ENCODE results near the gene RGS11. TPM values are rescaled to one million over a fixed set of nuclear protein-coding genes. Genes with fewer than 3 reads are reported as not detected.

The RGS11 gene
- total RNA-seq (2014; rRNA removed; shearing (Covaris generic); ENCODE audit: low replicate concordance): not detected in 2 replicates

DNA sequence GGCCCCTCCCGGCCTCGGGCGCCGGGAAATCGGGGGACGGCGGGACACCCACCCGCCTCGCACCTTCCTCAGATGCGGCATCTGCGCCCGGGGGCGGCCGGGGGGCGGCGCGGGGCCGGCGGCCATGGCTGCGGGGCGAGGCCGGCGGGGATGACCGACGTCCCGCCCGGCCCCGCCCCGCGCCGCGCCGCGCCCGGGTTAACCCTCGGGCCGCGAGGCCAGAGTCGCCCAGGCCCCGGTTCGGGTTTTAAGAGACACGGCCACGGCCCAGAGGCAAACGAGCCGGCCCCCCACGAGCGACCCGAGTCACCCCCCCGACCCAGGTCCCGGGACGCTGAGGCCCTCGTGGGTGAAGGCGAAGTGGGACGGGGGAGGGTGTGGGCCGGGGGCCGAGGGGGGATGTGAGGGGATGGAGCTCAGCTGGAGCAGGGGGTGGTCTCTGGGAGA lies at the start of gene RGS11:
Gene RGS11 (minus strand): TSS at position 159 of the 447 bp plus-strand sequence. CDS start 33 bp downstream, at position 126.
- H3K9ac ChIP-seq (ENCODE audit: low read length): no peak within 1 kb of the TSS
- no peak within 1 kb of the TSS for H3K4me2 ChIP-seq (ENCODE audit: low read depth, low read length, poor library complexity, severe bottlenecking)
- H3K9me2 ChIP-seq (replicated peaks; ENCODE audit: insufficient read depth, low read length): no peaks in the 10 kb centered on the region
- no peak within 1 kb of the TSS for H2AFZ ChIP-seq (ENCODE audit: low read length)
- no peak within 1 kb of the TSS for H3K27ac ChIP-seq (ENCODE audit: low read length)
- H3K79me2 ChIP-seq (ENCODE audit: low read length): no peaks in the 10 kb centered on the region
- DNase-seq: no peak
- no peak within 1 kb of the TSS for H3K4me3 ChIP-seq (ENCODE audit: low read length)
- no peaks in the 10 kb centered on the region for H3K27me3 ChIP-seq (ENCODE audit: low read length)
- H3K9me3 ChIP-seq (ENCODE audit: low read length): no peaks in the 10 kb centered on the region
- H4K20me1 ChIP-seq (ENCODE audit: insufficient read depth, low read depth, low read length): no peaks in the 10 kb centered on the region
- no peaks in the 10 kb centered on the region for H3K36me3 ChIP-seq (ENCODE audit: insufficient read depth, low read length)
- peaks cover 6% of the 10 kb centered on the region for H3K4me1 ChIP-seq (ENCODE audit: low read length)

DNA sequence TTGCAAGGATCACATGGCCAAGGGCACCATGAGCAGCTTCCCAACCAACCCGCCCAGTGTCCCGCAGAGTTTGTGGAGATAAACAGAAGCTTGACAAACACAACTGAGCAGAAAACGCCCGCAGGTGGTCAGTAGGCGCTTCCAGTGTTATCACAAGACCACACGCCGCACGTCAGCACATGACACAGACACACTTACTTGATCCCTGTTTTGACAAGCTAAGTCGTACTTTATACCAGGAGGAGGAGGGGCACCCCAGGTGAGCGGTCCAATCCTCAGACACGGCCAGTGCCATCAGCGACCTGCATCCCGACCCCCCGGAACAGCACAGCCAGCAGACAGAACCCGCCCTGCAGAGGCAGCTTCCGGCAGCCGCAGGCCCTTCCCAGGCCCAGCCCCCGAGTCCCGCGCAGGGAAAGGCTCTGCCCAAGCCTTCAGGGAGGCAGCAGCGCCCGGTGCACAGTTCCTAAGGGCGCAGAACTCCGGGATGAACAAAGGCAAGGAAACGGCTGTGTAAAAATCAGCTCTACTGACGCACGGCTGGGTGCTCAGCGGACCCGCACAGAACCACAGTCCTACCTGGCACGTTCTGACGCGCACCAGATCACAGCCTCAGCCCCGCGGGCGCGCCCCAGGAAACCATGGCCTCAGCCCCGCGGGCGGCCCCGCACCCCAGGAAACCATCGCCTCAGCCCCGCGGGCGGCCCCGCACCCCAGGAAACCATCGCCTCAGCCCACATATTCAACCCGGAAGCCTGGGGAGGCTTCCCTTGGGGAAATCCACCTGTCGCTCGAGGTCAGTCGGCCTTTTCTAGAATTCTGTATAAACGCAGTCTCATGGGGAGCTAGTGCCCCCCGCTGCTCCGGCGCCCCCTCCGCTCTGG lies 48.9 kb upstream of the RGS11 start:
- H3K4me1 ChIP-seq (ENCODE audit: low read length): no peaks in the 10 kb centered on the region
- peaks cover 73% of the 10 kb centered on the region for H3K79me2 ChIP-seq (ENCODE audit: low read length)

GRCh38 chr16:324201-324450 lies 48.4 kb upstream of the RGS11 start:
- H3K27ac ChIP-seq (ENCODE audit: low read length): no peak overlapping the region
- H3K9me2 ChIP-seq (replicated peaks; ENCODE audit: insufficient read depth, low read length): no peaks in the 10 kb centered on the region
- H3K4me3 ChIP-seq (ENCODE audit: low read length): no peak overlapping the region
- no peak overlapping the region for H3K9ac ChIP-seq (ENCODE audit: low read length)
- no peaks in the 10 kb centered on the region for H3K27me3 ChIP-seq (ENCODE audit: low read length)
- no peak overlapping the region for H2AFZ ChIP-seq (ENCODE audit: low read length)
- no peaks in the 10 kb centered on the region for H3K4me1 ChIP-seq (ENCODE audit: low read length)
- H3K4me2 ChIP-seq (ENCODE audit: low read depth, low read length, poor library complexity, severe bottlenecking): no peak overlapping the region
- no peaks in the 10 kb centered on the region for H3K9me3 ChIP-seq (ENCODE audit: low read length)
- H3K36me3 ChIP-seq (ENCODE audit: insufficient read depth, low read length): no peaks in the 10 kb centered on the region
- peaks cover 76% of the 10 kb centered on the region for H3K79me2 ChIP-seq (ENCODE audit: low read length)
- peaks cover 4% of the 10 kb centered on the region; the same call in 1 of the 2 replicates for H4K20me1 ChIP-seq (ENCODE audit: insufficient read depth, low read depth, low read length)
- DNase-seq: no peak

More for the DNA sequence above, 48.9 kb upstream of the RGS11 start:
- Histone ChIP-seq H3K27me3 (ENCODE audit: low read length) (no peaks in the 10 kb centered on the region), H2AFZ (ENCODE audit: low read length) (no peak overlapping the region), H3K9ac (ENCODE audit: low read length) (no peak overlapping the region), H3K4me3 (ENCODE audit: low read length) (no peak overlapping the region), H3K9me3 (ENCODE audit: low read length) (no peaks in the 10 kb centered on the region), H3K27ac (ENCODE audit: low read length) (no peak overlapping the region), H4K20me1 (ENCODE audit: insufficient read depth, low read depth, low read length) (no peaks in the 10 kb centered on the region; the same call in 1 of the 2 replicates), H3K9me2 (replicated peaks; ENCODE audit: insufficient read depth, low read length) (no peaks in the 10 kb centered on the region), H3K36me3 (ENCODE audit: insufficient read depth, low read length) (no peaks in the 10 kb centered on the region), H3K4me2 (ENCODE audit: low read depth, low read length, poor library complexity, severe bottlenecking) (no peak overlapping the region)
- no peak for DNase-seq

GRCh38 chr16:322476-323143 lies 46.9 kb upstream of the RGS11 start:
- Histone ChIP-seq H3K9ac (ENCODE audit: low read length) (no peak overlapping the region), H3K36me3 (ENCODE audit: insufficient read depth, low read length) (no peaks in the 10 kb centered on the region), H4K20me1 (ENCODE audit: insufficient read depth, low read depth, low read length) (peaks cover 6% of the 10 kb centered on the region; the same call in 1 of the 2 replicates), H3K79me2 (ENCODE audit: low read length) (peaks cover 80% of the 10 kb centered on the region), H3K4me3 (ENCODE audit: low read length) (no peak overlapping the region), H3K27ac (ENCODE audit: low read length) (no peak overlapping the region), H2AFZ (ENCODE audit: low read length) (no peak overlapping the region), H3K27me3 (ENCODE audit: low read length) (no peaks in the 10 kb centered on the region), H3K4me2 (ENCODE audit: low read depth, low read length, poor library complexity, severe bottlenecking) (no peak overlapping the region), H3K4me1 (ENCODE audit: low read length) (no peaks in the 10 kb centered on the region), H3K9me2 (replicated peaks; ENCODE audit: insufficient read depth, low read length) (no peaks in the 10 kb centered on the region), H3K9me3 (ENCODE audit: low read length) (no peaks in the 10 kb centered on the region)
- DNase-seq: no peak

GRCh38 chr16:321532-321931 lies 45.8 kb upstream of the RGS11 start:
- Histone ChIP-seq H3K4me2 (ENCODE audit: low read depth, low read length, poor library complexity, severe bottlenecking) (no peak overlapping the region), H3K27ac (ENCODE audit: low read length) (no peak overlapping the region), H4K20me1 (ENCODE audit: insufficient read depth, low read depth, low read length) (peaks cover 15% of the 10 kb centered on the region; the same call in 1 of the 2 replicates), H2AFZ (ENCODE audit: low read length) (no peak overlapping the region), H3K9me2 (replicated peaks; ENCODE audit: insufficient read depth, low read length) (no peaks in the 10 kb centered on the region), H3K79me2 (ENCODE audit: low read length) (peaks cover 85% of the 10 kb centered on the region), H3K9me3 (ENCODE audit: low read length) (no peaks in the 10 kb centered on the region), H3K36me3 (ENCODE audit: insufficient read depth, low read length) (no peaks in the 10 kb centered on the region), H3K4me3 (ENCODE audit: low read length) (no peak overlapping the region), H3K4me1 (ENCODE audit: low read length) (no peaks in the 10 kb centered on the region), H3K9ac (ENCODE audit: low read length) (no peak overlapping the region), H3K27me3 (ENCODE audit: low read length) (no peaks in the 10 kb centered on the region)
- DNase-seq: no peak

GRCh38 chr16:320206-320605 lies 44.5 kb upstream of the RGS11 start:
- Histone ChIP-seq H3K9me2 (replicated peaks; ENCODE audit: insufficient read depth, low read length) (no peaks in the 10 kb centered on the region), H3K9ac (ENCODE audit: low read length) (no peak overlapping the region), H2AFZ (ENCODE audit: low read length) (no peak overlapping the region), H3K4me1 (ENCODE audit: low read length) (no peaks in the 10 kb centered on the region), H3K27ac (ENCODE audit: low read length) (no peak overlapping the region), H3K79me2 (ENCODE audit: low read length) (peaks cover 83% of the 10 kb centered on the region), H3K36me3 (ENCODE audit: insufficient read depth, low read length) (no peaks in the 10 kb centered on the region), H3K4me2 (ENCODE audit: low read depth, low read length, poor library complexity, severe bottlenecking) (no peak overlapping the region), H4K20me1 (ENCODE audit: insufficient read depth, low read depth, low read length) (peaks cover 15% of the 10 kb centered on the region; the same call in 1 of the 2 replicates), H3K9me3 (ENCODE audit: low read length) (no peaks in the 10 kb centered on the region), H3K4me3 (ENCODE audit: low read length) (no peak overlapping the region), H3K27me3 (ENCODE audit: low read length) (no peaks in the 10 kb centered on the region)
- DNase-seq: no peak

- Histone ChIP-seq H4K20me1 (ENCODE audit: insufficient read depth, low read depth, low read length) (peaks cover 21% of the 10 kb centered on the region; the same call in 1 of the 2 replicates), H3K27me3 (ENCODE audit: low read length) (no peaks in the 10 kb centered on the region), H2AFZ (ENCODE audit: low read length) (no peak overlapping the region), H3K36me3 (ENCODE audit: insufficient read depth, low read length) (no peaks in the 10 kb centered on the region), H3K4me3 (ENCODE audit: low read length) (no peak overlapping the region), H3K4me2 (ENCODE audit: low read depth, low read length, poor library complexity, severe bottlenecking) (no peak overlapping the region), H3K9me2 (replicated peaks; ENCODE audit: insufficient read depth, low read length) (no peaks in the 10 kb centered on the region), H3K79me2 (ENCODE audit: low read length) (peaks cover 76% of the 10 kb centered on the region), H3K9ac (ENCODE audit: low read length) (no peak overlapping the region), H3K9me3 (ENCODE audit: low read length) (no peaks in the 10 kb centered on the region), H3K4me1 (ENCODE audit: low read length) (no peaks in the 10 kb centered on the region), H3K27ac (ENCODE audit: low read length) (no peak overlapping the region)
- peak; percentile 52 for DNase-seq
Observed at GRCh38 chr16:318628-319027, 42.9 kb upstream of the RGS11 start.

GRCh38 chr16:317583-317982 lies 41.8 kb upstream of the RGS11 start:
- Histone ChIP-seq H3K9ac (ENCODE audit: low read length) (no peak overlapping the region), H3K27ac (ENCODE audit: low read length) (no peak overlapping the region), H3K27me3 (ENCODE audit: low read length) (no peaks in the 10 kb centered on the region), H2AFZ (ENCODE audit: low read length) (no peak overlapping the region), H3K9me3 (ENCODE audit: low read length) (no peaks in the 10 kb centered on the region), H4K20me1 (ENCODE audit: insufficient read depth, low read depth, low read length) (peaks cover 21% of the 10 kb centered on the region; the same call in 1 of the 2 replicates), H3K4me1 (ENCODE audit: low read length) (no peaks in the 10 kb centered on the region), H3K4me3 (ENCODE audit: low read length) (no peak overlapping the region), H3K9me2 (replicated peaks; ENCODE audit: insufficient read depth, low read length) (no peaks in the 10 kb centered on the region), H3K79me2 (ENCODE audit: low read length) (peaks cover 77% of the 10 kb centered on the region), H3K36me3 (ENCODE audit: insufficient read depth, low read length) (no peaks in the 10 kb centered on the region), H3K4me2 (ENCODE audit: low read depth, low read length, poor library complexity, severe bottlenecking) (no peak overlapping the region)
- no peak for DNase-seq
